ENCODE results near the gene ERCC2. TPM values are rescaled to one million over a fixed set of nuclear protein-coding genes. Genes with fewer than 3 reads are reported as not detected.

Gene ERCC2
- total RNA-seq (2022; extraction: Qiagen RNA extraction), result 9.5 to 13.9 TPM (median 12.7 TPM) in 5 replicates

GRCh38 chr19:45370410-45371204 lies at the start of gene ERCC2:
ERCC2 (minus strand) TSS chr19:45370573; CDS start chr19:45370540, 33 bp downstream.

DNA sequence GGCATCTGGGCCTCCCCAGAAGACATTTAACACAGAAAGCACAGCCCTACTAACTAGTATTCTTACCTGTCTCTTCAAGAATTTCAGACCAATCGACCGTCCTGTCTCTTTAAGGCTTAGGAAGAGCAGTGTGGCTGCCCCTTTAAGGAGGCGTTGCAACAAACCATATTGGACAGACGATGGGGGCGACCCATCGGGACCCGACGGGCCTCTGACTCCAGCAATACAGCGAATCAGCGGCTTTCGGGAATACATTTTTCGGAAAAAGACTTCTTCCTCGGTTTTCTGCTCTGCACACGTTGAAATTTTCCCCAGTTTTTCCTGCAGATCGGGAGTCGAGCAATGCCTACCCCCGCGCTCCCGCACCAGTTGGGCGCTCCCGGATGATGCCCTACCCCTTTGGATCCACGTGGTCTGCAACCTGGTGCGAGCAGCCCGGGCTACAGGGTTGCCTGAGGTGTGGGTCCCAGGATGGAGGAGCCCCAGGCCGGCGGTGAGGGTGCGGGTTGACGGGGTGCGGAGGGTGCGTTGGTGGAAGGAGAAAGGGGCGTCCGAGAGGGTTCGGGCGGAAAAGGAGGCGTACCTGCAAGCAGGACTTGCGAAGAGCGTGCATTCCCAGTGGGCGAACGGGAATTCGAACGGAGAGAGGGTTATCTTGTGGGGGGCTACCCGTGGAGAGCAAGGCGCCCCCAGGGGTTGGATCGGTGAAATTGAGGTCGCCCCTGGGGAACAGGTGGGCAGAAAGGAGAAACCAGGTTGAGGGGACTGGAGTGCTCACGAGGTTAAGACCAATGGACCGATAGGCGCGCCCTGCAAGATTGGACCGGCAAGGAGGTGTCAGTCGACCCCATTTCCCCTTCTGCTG lies 36.1 kb upstream of the ERCC2 start, which contains the start of gene POLR1G:
Gene POLR1G, plus strand, starts transcription at position 419 of the 865 bp plus-strand sequence. Its CDS starts 53 bp downstream, at position 472.

GRCh38 chr19:45404557-45405434 lies 34.4 kb upstream of the ERCC2 start, which contains the start of gene PPP1R13L:
PPP1R13L (minus strand) TSS chr19:45405069; CDS start chr19:45398318, 6,751 bp downstream.

GRCh38 chr19:45340232-45340898 lies 30.0 kb downstream of the ERCC2 start, which contains the start of gene KLC3:
KLC3 (plus strand) TSS chr19:45340750; CDS start chr19:45345542, 4,792 bp downstream.

GRCh38 chr19:45322744-45323281 lies 47.6 kb downstream of the ERCC2 start, which contains the start of gene CKM:
CKM (minus strand) TSS chr19:45322875; CDS start chr19:45319713, 3,162 bp downstream.

Other genes with a start within 250 kb of the ERCC2 start
- gene NKPD1, start 209.6 kb downstream of the ERCC2 start, total RNA-seq (2022; extraction: Qiagen RNA extraction), result 0.56 to 1.1 TPM (median 0.95 TPM) in 5 replicates
- 37.4 to 41.2 TPM (median 39.7 TPM) in 5 replicates for gene TRAPPC6A, start 192.3 kb downstream of the ERCC2 start, total RNA-seq (2022; extraction: Qiagen RNA extraction)
- gene BLOC1S3, start 191.8 kb downstream of the ERCC2 start, total RNA-seq (2022; extraction: Qiagen RNA extraction), result 28.9 to 38.4 TPM (median 36.0 TPM) in 5 replicates
- gene EXOC3L2, start 125.2 kb downstream of the ERCC2 start, total RNA-seq (2022; extraction: Qiagen RNA extraction), result 0.89 to 2.7 TPM (median 1.8 TPM) in 5 replicates
- 8.6 to 11.7 TPM (median 9.8 TPM) in 5 replicates for gene MARK4, start 119.3 kb downstream of the ERCC2 start, total RNA-seq (2022; extraction: Qiagen RNA extraction)
- gene CKM, start 47.7 kb downstream of the ERCC2 start, total RNA-seq (2022; extraction: Qiagen RNA extraction), result 0.08 to 0.09 TPM in 2 of 5 replicates, not detected in the others
- 0.62 to 1.3 TPM (median 1.1 TPM) in 5 replicates for gene KLC3, start 29.8 kb downstream of the ERCC2 start, total RNA-seq (2022; extraction: Qiagen RNA extraction)
- gene PPP1R13L, start 34.5 kb upstream of the ERCC2 start, total RNA-seq (2022; extraction: Qiagen RNA extraction), result 32.4 to 52.2 TPM (median 43.0 TPM) in 5 replicates
- gene POLR1G, start 36.1 kb upstream of the ERCC2 start, total RNA-seq (2022; extraction: Qiagen RNA extraction), result 41.3 to 57.6 TPM (median 55.5 TPM) in 5 replicates
- gene ERCC1, start 53.3 kb upstream of the ERCC2 start, total RNA-seq (2022; extraction: Qiagen RNA extraction), result 149 to 178 TPM (median 171 TPM) in 5 replicates
- 8.6 to 13.4 TPM (median 11.1 TPM) in 5 replicates for gene FOSB, start 97.4 kb upstream of the ERCC2 start, total RNA-seq (2022; extraction: Qiagen RNA extraction)
- 10.8 to 17.9 TPM (median 13.1 TPM) in 5 replicates for gene RTN2, start 126.5 kb upstream of the ERCC2 start, total RNA-seq (2022; extraction: Qiagen RNA extraction)
- 6.0 to 7.2 TPM (median 6.8 TPM) in 5 replicates for gene PPM1N, start 127.9 kb upstream of the ERCC2 start, total RNA-seq (2022; extraction: Qiagen RNA extraction)
- gene VASP, start 136.9 kb upstream of the ERCC2 start, total RNA-seq (2022; extraction: Qiagen RNA extraction), result 226 to 268 TPM (median 254 TPM) in 5 replicates
- 11.7 to 21.3 TPM (median 20.2 TPM) in 5 replicates for gene OPA3, start 214.2 kb upstream of the ERCC2 start, total RNA-seq (2022; extraction: Qiagen RNA extraction)
- 0.25 to 0.58 TPM (median 0.36 TPM) in 5 replicates for gene GPR4, start 231.6 kb upstream of the ERCC2 start, total RNA-seq (2022; extraction: Qiagen RNA extraction)